OCI-LY7 (cell line): ENCODE data around the gene CRYL1. TPM values are rescaled to one million over a fixed set of nuclear protein-coding genes. Genes with fewer than 3 reads are reported as not detected.

Experiments
- BruUV-seq: library from RNA; stranded (reverse); fragments of 400-500 nt; replicated peaks from 2 replicates; lab custom pipeline; 2021; lab: Mats Ljungman, UMichigan
- CTCF ChIA-PET: fragments of 300-600 bp; sonication (Branson Sonifier 250); formaldehyde crosslinking; loops from one replicate; lab custom pipeline; 2022; ENCODE audit warnings: antibody characterized with exemption; ENCODE audit not compliant: unreplicated experiment; lab: Charles Lee
- POLR2A ChIA-PET: fragments of 300-600 bp; sonication (Branson Sonifier 250); formaldehyde crosslinking; loops from one replicate; lab custom pipeline; 2022; ENCODE audit warnings: antibody characterized with exemption; lab: Charles Lee
- DNase-seq: peaks from one replicate; pipeline ENCODE4 v3.0.0-alpha.2; 2015; ENCODE audit warnings: low spot score
- H2AFZ ChIP-seq: fragments of 200-600 bp; sonication (generic), shearing (Covaris generic); 2 replicates; pipeline ENCODE4 v1.6.1; 2014; ENCODE audit warnings: mild to moderate bottlenecking, antibody characterized with exemption, low read length, moderate library complexity
- H3K27ac ChIP-seq: fragments of 200-600 bp; sonication (generic); 2 replicates; pipeline ENCODE4 v1.5.1; 2014; ENCODE audit warnings: mixed run types, low read depth, mild to moderate bottlenecking, moderate library complexity, low read length, inconsistent platforms; ENCODE audit not compliant: poor library complexity, severe bottlenecking
- H3K36me3 ChIP-seq: fragments of 200-600 bp; sonication (generic); 2 replicates; pipeline ENCODE4 v1.6.1; 2014; ENCODE audit warnings: mild to moderate bottlenecking, antibody characterized with exemption, low read length, moderate library complexity, mixed read lengths; ENCODE audit not compliant: insufficient read depth
- H3K4me1 ChIP-seq: fragments of 200-600 bp; sonication (generic); 2 replicates; pipeline ENCODE4 v1.5.1; 2014; ENCODE audit warnings: mild to moderate bottlenecking, low read length; ENCODE audit not compliant: insufficient read depth, poor library complexity, severe bottlenecking
- H3K4me2 ChIP-seq: fragments of 200-600 bp; sonication (generic); 2 replicates; pipeline ENCODE4 v1.6.1; 2014; ENCODE audit warnings: mild to moderate bottlenecking, low read length
- H3K4me3 ChIP-seq: fragments of 200-600 bp; sonication (generic); 2 replicates; pipeline ENCODE4 v1.5.1; 2014; ENCODE audit warnings: mild to moderate bottlenecking, low read depth, low read length; ENCODE audit not compliant: poor library complexity, severe bottlenecking
- H3K79me2 ChIP-seq: fragments of 200-600 bp; sonication (generic); 2 replicates; pipeline ENCODE4 v1.6.1; 2016; ENCODE audit warnings: low read depth, mild to moderate bottlenecking, low read length, moderate library complexity, mixed read lengths; ENCODE audit not compliant: insufficient read depth
- H3K9me2 ChIP-seq: fragments of 200-600 bp; sonication (generic); 2 replicates; pipeline ENCODE4 v1.6.1; 2016; ENCODE audit warnings: mild to moderate bottlenecking, low read length, mixed read lengths; ENCODE audit not compliant: insufficient read depth
- H3K9me3 ChIP-seq: fragments of 200-600 bp; sonication (generic); 2 replicates; pipeline ENCODE4 v1.6.1; 2014; ENCODE audit warnings: mild to moderate bottlenecking, mixed run types, low read length, mixed read lengths
- H4K20me1 ChIP-seq: fragments of 200-600 bp; sonication (generic); 2 replicates; pipeline ENCODE4 v1.6.1; 2014; ENCODE audit warnings: mild to moderate bottlenecking, antibody characterized with exemption, low read length, moderate library complexity, mixed read lengths; ENCODE audit not compliant: insufficient read depth
- CTCF ChIP-seq: fragments of 200-600 bp; sonication (generic); conservative IDR thresholded peaks from 2 replicates; pipeline ENCODE4 v1.5.1; 2014; ENCODE audit warnings: mild to moderate bottlenecking, antibody characterized with exemption, low read length, moderate library complexity, mixed read lengths
- EZH2phosphoT487 ChIP-seq: fragments of 200-600 bp; sonication (generic); IDR thresholded peaks from 2 replicates; pipeline ENCODE4 v1.6.1; 2018; ENCODE audit warnings: low read depth, borderline replicate concordance, mild to moderate bottlenecking, mixed run types, antibody characterized with exemption, low read length, moderate library complexity, mixed read lengths
- intact Hi-C: fragments of 100-400 bp; cut with micrococcal nuclease; formaldehyde crosslinking; loops from one replicate; pipeline ENCODE4 v1.10.0; 2022; ENCODE audit not compliant: unreplicated experiment
- total RNA-seq, 2 experiments: library from RNA; depleted of rRNA in 1 of 2; stranded (reverse); fragments of >200 nt in 1 of 2; shearing (Covaris generic) in 1 of 2; gene quantifications; 2 replicates each; pipeline ENCODE4 v1.2.3, GENCODE V29; 2014 to 2022

Gene CRYL1
- total RNA-seq, 2 experiments from 2014 or later: not detected

DNA sequence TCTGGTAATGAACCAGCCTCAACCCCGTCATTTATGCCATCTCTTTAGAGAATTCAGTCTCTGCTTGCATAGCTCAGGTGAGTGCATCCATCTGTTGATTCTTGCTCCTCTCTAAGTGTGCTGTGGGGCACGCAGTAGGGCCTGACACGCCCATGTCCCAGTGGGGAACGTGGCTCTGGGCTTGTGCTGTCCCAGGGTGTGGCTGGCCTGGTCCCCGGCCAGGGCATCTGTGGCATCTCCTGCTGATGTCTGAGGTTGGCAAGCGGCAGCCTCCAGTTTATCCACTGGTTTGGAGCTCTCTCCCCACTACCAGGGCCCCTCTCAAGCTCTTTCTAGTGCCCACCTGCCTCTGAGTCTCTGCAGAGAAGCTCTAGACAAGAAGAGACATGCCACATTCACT is 146.9 kb downstream of the CRYL1 start:
- Histone ChIP-seq H3K36me3 (no peaks in the 10 kb centered on the region), H3K4me2 (no peak overlapping the region), H2AFZ (no peak overlapping the region), H3K9me3 (no peaks in the 10 kb centered on the region), H4K20me1 (no peaks in the 10 kb centered on the region), H3K9me2 (no peaks in the 10 kb centered on the region), H3K4me1 (no peaks in the 10 kb centered on the region), H3K4me3 (no peak overlapping the region), H3K79me2 (no peaks in the 10 kb centered on the region), H3K27ac (no peak overlapping the region)
- intact Hi-C loops: no loop called here
- POLR2A ChIA-PET: interaction anchor here (0.6 to 0.7 kb wide), 2 partner anchors 84 to 200 kb away, joined by 3 read pairs; no protein-coding TSS in a partner anchor
- CTCF ChIA-PET: no interaction called here
- TF ChIP-seq CTCF: no peak
- no peak for TF ChIP-seq EZH2phosphoT487
- BruUV-seq: no TSS peak
- DNase-seq: no peak

DNA sequence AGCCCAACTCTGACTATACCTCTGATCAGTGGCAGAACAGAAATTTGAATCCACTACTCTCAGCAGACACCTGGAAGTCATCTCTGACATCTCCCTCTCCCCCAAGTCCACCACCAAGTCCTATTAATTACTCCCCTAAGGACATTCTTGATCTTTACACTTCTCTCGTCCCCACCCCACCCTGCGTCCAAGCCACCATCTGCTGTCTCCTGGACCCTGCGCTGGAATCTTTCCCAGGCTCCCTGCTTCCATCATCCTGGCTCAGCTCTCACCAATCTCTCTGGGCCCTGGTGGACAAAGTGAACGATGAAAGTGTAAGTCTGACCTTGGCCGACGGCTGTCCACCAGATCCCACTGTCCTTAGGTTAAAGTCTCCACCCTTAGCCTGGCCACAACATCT is 147.9 kb downstream of the CRYL1 start:
- TF ChIP-seq EZH2phosphoT487: no peak
- TF ChIP-seq CTCF: no peak
- Histone ChIP-seq H3K9me3 (no peaks in the 10 kb centered on the region), H2AFZ (no peak overlapping the region), H3K36me3 (no peaks in the 10 kb centered on the region), H3K9me2 (no peaks in the 10 kb centered on the region), H3K4me2 (no peak overlapping the region), H4K20me1 (no peaks in the 10 kb centered on the region), H3K4me3 (no peak overlapping the region), H3K4me1 (no peaks in the 10 kb centered on the region), H3K79me2 (no peaks in the 10 kb centered on the region), H3K27ac (no peak overlapping the region)
- no TSS peak for BruUV-seq
- ChIA-PET CTCF (no interaction called here), POLR2A (no interaction called here)
- DNase-seq: no peak
- intact Hi-C loops: no loop called here

DNA sequence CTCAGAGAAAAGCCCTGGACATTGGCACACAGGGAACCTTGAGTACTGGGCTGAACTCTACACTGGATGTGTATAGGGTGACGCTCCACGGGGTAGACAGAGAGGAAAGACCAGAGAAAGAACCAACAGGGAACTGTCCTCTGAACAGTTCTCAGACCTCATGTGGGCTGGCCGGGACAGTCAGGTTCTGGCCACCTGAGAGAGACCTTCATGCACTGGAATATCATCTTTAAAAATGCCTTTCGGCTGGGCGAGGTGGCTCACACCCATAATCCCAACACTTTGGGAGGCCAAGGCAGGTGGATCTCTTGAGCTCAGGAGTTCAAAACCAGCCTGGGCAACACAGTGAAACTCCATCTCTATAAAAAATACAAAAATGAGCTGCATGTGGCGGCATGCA is 149.8 kb downstream of the CRYL1 start:
- no peaks in the 10 kb centered on the region for H3K4me1 ChIP-seq
- no peaks in the 10 kb centered on the region for H4K20me1 ChIP-seq
- no TSS peak for BruUV-seq
- no peak for TF ChIP-seq CTCF
- TF ChIP-seq EZH2phosphoT487: no peak
- no peak overlapping the region for H2AFZ ChIP-seq
- no peak overlapping the region for H3K27ac ChIP-seq
- ChIA-PET POLR2A (no interaction called here), CTCF (no interaction called here)
- H3K9me2 ChIP-seq: no peaks in the 10 kb centered on the region
- no peak overlapping the region for H3K4me3 ChIP-seq
- intact Hi-C loops: no loop called here
- no peaks in the 10 kb centered on the region for H3K36me3 ChIP-seq
- no peaks in the 10 kb centered on the region for H3K79me2 ChIP-seq
- H3K9me3 ChIP-seq: no peaks in the 10 kb centered on the region
- no peak for DNase-seq
- H3K4me2 ChIP-seq: no peak overlapping the region
